Stimulated activated CD8-positive, alpha-beta memory T cell treated with anti-CD3 and anti-CD28 coated beads, Interleukin-7, amount 100 ng/mL, for 24 hours (primary cell): ENCODE measurements around the gene SERINC5.
"Not testable (repeated sequence)": the region's sequence is repeated elsewhere in the genome, so short reads cannot be mapped to it uniquely, and the experiment has no call there.

Experiments
- DNase-seq: peaks from one replicate; pipeline ENCODE4 v3.0.0-alpha.2; 2020; ENCODE audit warnings: low read depth

Gene SERINC5

GRCh38 chr5:80198399-80198798, 57.4 kb downstream of the SERINC5 start:
- no peak for DNase-seq

GRCh38 chr5:80195837-80196400, 59.9 kb downstream of the SERINC5 start:
- DNase-seq, result no peak

- DNase-seq, result no peak
Measured at GRCh38 chr5:80194468-80194867, 61.4 kb downstream of the SERINC5 start.

GRCh38 chr5:80193401-80193800, 62.4 kb downstream of the SERINC5 start:
- DNase-seq, result no peak

GRCh38 chr5:80192507-80193241, 63.2 kb downstream of the SERINC5 start:
- DNase-seq, result no peak

GRCh38 chr5:80191991-80192398, 63.9 kb downstream of the SERINC5 start:
- no peak for DNase-seq

GRCh38 chr5:80191397-80191796, 64.5 kb downstream of the SERINC5 start:
- DNase-seq, result no peak

- no peak for DNase-seq
Measured at GRCh38 chr5:80190960-80191359, 64.9 kb downstream of the SERINC5 start.

GRCh38 chr5:80189701-80190100, 66.1 kb downstream of the SERINC5 start:
- DNase-seq, result no peak

GRCh38 chr5:80189201-80189600, 66.6 kb downstream of the SERINC5 start:
- DNase-seq, result no peak

- DNase-seq, result no peak
Measured at GRCh38 chr5:80187421-80188090, 68.3 kb downstream of the SERINC5 start.

GRCh38 chr5:80185535-80185934, 70.3 kb downstream of the SERINC5 start:
- DNase-seq, result not testable (repeated sequence)

- DNase-seq, result no peak
Measured at GRCh38 chr5:80185095-80185494, 70.8 kb downstream of the SERINC5 start.

- DNase-seq, result no peak
Measured at GRCh38 chr5:80184235-80185023, 71.4 kb downstream of the SERINC5 start.

GRCh38 chr5:80183728-80184234, 72.1 kb downstream of the SERINC5 start:
- not testable (repeated sequence) for DNase-seq

GRCh38 chr5:80182809-80183580, 72.9 kb downstream of the SERINC5 start:
- DNase-seq, result no peak

GRCh38 chr5:80181618-80182211, 74.1 kb downstream of the SERINC5 start:
- no peak for DNase-seq

GRCh38 chr5:80177236-80177635, 78.6 kb downstream of the SERINC5 start:
- no peak for DNase-seq

- DNase-seq, result no peak
Measured at GRCh38 chr5:80175337-80175736, 80.5 kb downstream of the SERINC5 start.

- no peak for DNase-seq
Measured at GRCh38 chr5:80174790-80175189, 81.1 kb downstream of the SERINC5 start.

GRCh38 chr5:80172067-80172695, 83.7 kb downstream of the SERINC5 start:
- DNase-seq, result no peak
